ENCODE data around the gene GATAD1. TPM values are rescaled to one million over a fixed set of nuclear protein-coding genes. Genes with fewer than 3 reads are reported as not detected.
A peak's percentile ranks its signal among the peaks of the same experiment; 100 is the strongest.
"Not testable (repeated sequence)": the region's sequence is repeated elsewhere in the genome, so short reads cannot be mapped to it uniquely, and the experiment has no call there.

The GATAD1 gene
- total RNA-seq, 2 experiments from 2014 or later: 13.8 to 14.3 TPM

GRCh38 chr7:92421676-92422435, 25.4 kb upstream of the GATAD1 start:
- no peaks in the 10 kb centered on the region for H3K9me3 Mint-ChIP-seq
- DNase-seq: no peak
- CTCF ChIA-PET: interaction anchor here (1.0 to 6.0 kb wide), 5 partner anchors 9 to 25 kb away, joined by 3 to 49 read pairs (median 3); partner anchors contain the start of gene GATAD1
- no peaks in the 10 kb centered on the region for H3K36me3 Mint-ChIP-seq (ENCODE audit: low read depth)
- no peak overlapping the region for H3K27ac Mint-ChIP-seq
- POLR2A ChIA-PET: interaction anchor here (1.1 kb wide), 1 partner anchor 25 kb away, joined by 3 read pairs; the partner anchor contains the start of gene GATAD1
- peaks cover 4% of the 10 kb centered on the region for H3K27me3 Mint-ChIP-seq
- H3K4me1 Mint-ChIP-seq: peaks cover 17% of the 10 kb centered on the region
- no peak overlapping the region for H3K4me3 Mint-ChIP-seq

GRCh38 chr7:92422926-92423325, 24.4 kb upstream of the GATAD1 start:
- POLR2A ChIA-PET: interaction anchor here (1.1 kb wide), 1 partner anchor 24 kb away, joined by 3 read pairs; the partner anchor contains the start of gene GATAD1
- CTCF ChIA-PET: interaction anchor here (1.0 to 6.0 kb wide), 3 partner anchors 12 to 178 kb away, joined by 3 to 49 read pairs (median 5); partner anchors contain the start of gene GATAD1
- Mint-ChIP-seq H3K9me3 (no peaks in the 10 kb centered on the region), H3K27me3 (peaks cover 8% of the 10 kb centered on the region), H3K4me3 (no peak overlapping the region), H3K27ac (no peak overlapping the region), H3K4me1 (peaks cover 17% of the 10 kb centered on the region), H3K36me3 (ENCODE audit: low read depth) (no peaks in the 10 kb centered on the region)
- no peak for DNase-seq

DNA sequence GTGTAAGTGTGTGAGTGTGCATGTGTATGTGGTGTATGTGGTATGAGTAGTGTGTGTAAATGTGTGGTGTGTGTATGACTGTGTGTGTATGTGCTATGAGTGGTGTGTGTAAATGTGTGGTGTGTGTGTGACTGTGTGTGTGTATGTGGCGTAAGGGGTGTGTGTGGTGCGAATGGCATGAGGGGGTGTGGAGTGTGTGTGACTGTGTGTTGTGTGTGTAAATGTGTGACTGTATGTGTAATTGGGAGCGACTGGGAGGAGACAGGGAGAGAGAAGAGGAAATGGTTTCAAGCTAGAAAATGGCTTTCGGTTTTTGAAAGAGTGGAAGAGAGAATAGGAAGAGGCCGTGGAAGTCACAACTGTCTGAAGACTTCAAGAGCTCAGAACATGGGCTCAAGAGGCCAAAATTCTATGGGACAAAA, 23.6 kb upstream of the GATAD1 start:
- Mint-ChIP-seq H3K4me1 (peaks cover 17% of the 10 kb centered on the region), H3K4me3 (peak overlapping the region; percentile 11), H3K27ac (no peak overlapping the region), H3K9me3 (no peaks in the 10 kb centered on the region), H3K36me3 (ENCODE audit: low read depth) (no peaks in the 10 kb centered on the region), H3K27me3 (peaks cover 8% of the 10 kb centered on the region)
- no peak for DNase-seq
- CTCF ChIA-PET: interaction anchor here (1.0 to 6.0 kb wide), 5 partner anchors 10 to 293 kb away, joined by 3 to 49 read pairs (median 4); partner anchors contain the start of gene GATAD1
- POLR2A ChIA-PET: no interaction called here

DNA sequence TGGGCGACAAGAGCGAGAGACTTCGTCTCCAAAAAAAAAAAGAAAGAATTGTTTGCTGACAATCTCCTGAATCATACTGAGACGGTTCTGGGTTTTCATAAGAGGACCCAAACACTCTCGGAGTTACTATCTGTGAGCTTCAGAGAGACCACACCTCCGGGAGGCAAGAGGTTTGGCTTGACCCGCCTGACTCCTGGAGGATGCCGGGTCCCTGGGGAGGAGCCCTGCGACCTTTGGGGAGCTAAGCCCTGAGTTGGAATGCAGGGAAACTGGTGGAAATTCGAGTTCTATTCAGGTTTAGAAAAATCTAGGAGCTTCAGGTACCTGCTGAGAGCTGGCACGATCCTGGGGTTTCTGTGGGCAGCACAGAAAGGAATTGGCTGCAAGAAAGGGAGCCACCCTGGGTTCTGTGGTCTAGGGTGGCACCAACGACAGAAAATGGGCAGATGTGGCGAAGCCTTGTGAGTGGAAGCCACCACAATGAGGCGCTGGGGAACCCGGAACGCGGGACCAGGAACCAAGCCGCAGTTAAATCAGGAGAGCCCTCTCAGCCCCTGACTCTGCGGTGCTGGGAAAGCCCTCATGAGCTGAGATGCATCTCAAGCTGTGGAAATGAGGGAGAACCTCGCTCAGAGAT, 21.9 kb upstream of the GATAD1 start:
- Mint-ChIP-seq H3K27ac (no peak overlapping the region), H3K27me3 (peaks cover 8% of the 10 kb centered on the region), H3K36me3 (ENCODE audit: low read depth) (no peaks in the 10 kb centered on the region), H3K4me3 (peak overlapping the region; percentile 53), H3K9me3 (no peaks in the 10 kb centered on the region), H3K4me1 (peaks cover 24% of the 10 kb centered on the region)
- POLR2A ChIA-PET: no interaction called here
- CTCF ChIA-PET: interaction anchor here (0.6 to 6.0 kb wide), 4 partner anchors 9 to 1280 kb away, joined by 3 to 49 read pairs (median 6); partner anchors contain the start of gene GATAD1
- DNase-seq: no peak

DNA sequence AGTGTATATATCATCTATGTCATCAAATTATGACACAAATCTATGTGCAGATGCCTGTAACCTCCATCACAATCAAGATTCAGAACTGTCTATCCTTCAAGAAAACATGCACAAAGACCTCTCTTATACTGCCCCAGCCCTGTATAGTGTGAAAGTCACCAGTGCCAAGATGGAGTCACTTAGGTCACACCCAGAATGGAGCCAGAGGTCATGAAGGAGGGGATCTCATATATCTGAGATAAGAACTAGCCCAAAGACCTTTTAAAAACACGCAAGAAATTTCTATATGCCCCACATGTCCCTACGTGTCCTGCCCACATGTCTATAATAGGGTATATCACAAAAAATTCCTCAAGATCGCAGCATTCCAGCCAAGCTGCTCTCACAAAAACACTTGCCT, 20.1 kb upstream of the GATAD1 start:
- DNase-seq: no peak
- peaks cover 24% of the 10 kb centered on the region for H3K4me1 Mint-ChIP-seq
- POLR2A ChIA-PET: no interaction called here

DNA sequence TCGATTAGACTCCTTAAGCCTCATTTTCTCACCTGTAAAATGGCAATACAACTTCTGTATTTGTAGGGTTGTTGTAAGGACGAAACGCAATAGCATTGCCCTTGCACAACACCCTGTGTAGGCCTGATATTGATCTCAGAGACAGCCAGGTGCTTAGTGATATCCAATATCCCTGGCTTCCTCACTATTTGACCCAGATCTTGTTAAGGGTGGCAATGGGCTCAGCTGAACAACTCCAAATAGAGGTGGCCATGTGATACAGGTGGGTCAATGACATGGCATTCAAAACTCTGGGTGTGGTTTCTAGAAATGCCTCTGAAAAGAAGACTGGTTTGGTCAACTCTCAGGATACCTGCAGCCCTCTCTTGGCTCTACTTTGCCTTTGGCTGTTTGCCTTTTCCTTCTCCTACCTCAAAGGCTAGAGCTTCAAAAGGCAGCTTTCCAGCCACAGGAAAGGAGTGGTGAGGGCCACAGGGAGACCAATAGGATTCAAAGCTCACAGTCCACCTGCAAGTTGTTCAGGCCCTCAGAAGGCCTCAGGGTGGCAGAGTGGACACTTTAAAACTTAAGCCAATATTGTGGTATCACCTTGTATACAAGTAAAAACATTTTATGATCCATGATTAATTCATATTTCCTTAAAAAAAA, 14.9 kb upstream of the GATAD1 start:
- no peaks in the 10 kb centered on the region for H3K36me3 Mint-ChIP-seq (ENCODE audit: low read depth)
- no peak overlapping the region for H3K4me3 Mint-ChIP-seq
- no peak for DNase-seq
- no peak overlapping the region for H3K27ac Mint-ChIP-seq
- no peaks in the 10 kb centered on the region for H3K9me3 Mint-ChIP-seq
- POLR2A ChIA-PET: no interaction called here
- peaks cover 6% of the 10 kb centered on the region for H3K4me1 Mint-ChIP-seq
- no peaks in the 10 kb centered on the region for H3K27me3 Mint-ChIP-seq
- CTCF ChIA-PET: interaction anchor here (1.5 kb wide), 1 partner anchor 15 kb away, joined by 5 read pairs; the partner anchor contains the start of gene GATAD1

More for the DNA sequence above, 20.1 kb upstream of the GATAD1 start:
- Mint-ChIP-seq H3K27ac (no peak overlapping the region), H3K27me3 (peaks cover 8% of the 10 kb centered on the region), H3K4me3 (no peak overlapping the region), H3K36me3 (ENCODE audit: low read depth) (no peaks in the 10 kb centered on the region), H3K9me3 (no peaks in the 10 kb centered on the region)
- CTCF ChIA-PET: interaction anchor here (1.5 kb wide), 1 partner anchor 154 kb away, joined by 3 read pairs; no protein-coding TSS in a partner anchor

DNA sequence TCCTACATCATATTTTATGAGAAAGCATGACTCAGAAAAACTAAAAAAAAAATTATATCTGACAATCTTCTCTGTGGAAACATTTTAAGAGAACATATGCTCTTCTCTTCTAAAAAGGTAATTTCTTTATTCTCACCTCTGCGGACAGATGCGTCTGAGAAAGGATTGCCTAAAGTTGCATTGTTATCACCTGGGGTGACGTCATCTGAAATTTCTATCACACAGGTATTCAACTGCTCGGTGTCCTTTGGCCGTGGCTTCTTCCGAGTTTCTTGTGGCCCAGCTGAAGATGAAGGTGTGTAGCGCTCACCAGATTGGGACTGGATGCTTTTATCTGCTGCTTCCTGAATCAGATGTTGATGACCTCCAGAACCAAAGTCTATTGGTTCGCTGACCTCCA, 14.3 kb upstream of the GATAD1 start:
- H3K9me3 Mint-ChIP-seq: no peaks in the 10 kb centered on the region
- no peak for DNase-seq
- no peaks in the 10 kb centered on the region for H3K36me3 Mint-ChIP-seq (ENCODE audit: low read depth)
- CTCF ChIA-PET: interaction anchor here (1.5 kb wide), 1 partner anchor 14 kb away, joined by 5 read pairs; the partner anchor contains the start of gene GATAD1
- H3K27ac Mint-ChIP-seq: no peak overlapping the region
- H3K27me3 Mint-ChIP-seq: no peaks in the 10 kb centered on the region
- no peak overlapping the region for H3K4me3 Mint-ChIP-seq
- H3K4me1 Mint-ChIP-seq: peaks cover 6% of the 10 kb centered on the region
- POLR2A ChIA-PET: no interaction called here

DNA sequence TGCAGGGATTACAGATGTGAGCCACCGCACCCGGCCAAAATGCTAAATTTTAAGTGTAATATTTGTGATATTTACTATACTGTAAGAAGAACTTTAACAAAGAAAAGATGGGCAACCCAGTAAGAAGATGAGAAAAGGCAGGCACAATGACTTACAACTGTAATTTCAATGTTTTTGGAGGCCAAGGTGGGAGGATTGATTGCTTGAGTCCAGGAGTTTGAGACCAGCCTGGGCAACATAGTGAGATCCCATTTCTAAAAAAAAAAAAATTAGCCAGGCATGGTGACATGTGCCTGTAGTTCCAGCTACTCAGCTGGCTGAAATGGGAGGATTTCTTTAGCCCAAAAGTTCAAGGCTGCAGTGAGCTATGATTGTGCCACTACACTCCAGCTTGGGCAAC, 11.7 kb upstream of the GATAD1 start:
- H3K4me1 Mint-ChIP-seq: no peaks in the 10 kb centered on the region
- no peaks in the 10 kb centered on the region for H3K9me3 Mint-ChIP-seq
- CTCF ChIA-PET: interaction anchor here (0.7 kb wide), 1 partner anchor 15 kb away, joined by 5 read pairs; no protein-coding TSS in a partner anchor
- H3K4me3 Mint-ChIP-seq: no peak overlapping the region
- POLR2A ChIA-PET: no interaction called here
- no peaks in the 10 kb centered on the region for H3K36me3 Mint-ChIP-seq (ENCODE audit: low read depth)
- H3K27me3 Mint-ChIP-seq: no peaks in the 10 kb centered on the region
- H3K27ac Mint-ChIP-seq: no peak overlapping the region
- no peak for DNase-seq

GRCh38 chr7:92436612-92437445, 10.5 kb upstream of the GATAD1 start:
- ChIA-PET POLR2A (no interaction called here), CTCF (interaction anchor here (1.0 to 1.7 kb wide), 2 partner anchors 10 to 12 kb away, joined by 3 read pairs; partner anchors contain the start of gene GATAD1)
- Mint-ChIP-seq H3K36me3 (ENCODE audit: low read depth) (no peaks in the 10 kb centered on the region), H3K4me1 (no peaks in the 10 kb centered on the region), H3K27ac (no peak overlapping the region), H3K9me3 (no peaks in the 10 kb centered on the region), H3K4me3 (no peak overlapping the region), H3K27me3 (no peaks in the 10 kb centered on the region)
- no peak for DNase-seq

DNA sequence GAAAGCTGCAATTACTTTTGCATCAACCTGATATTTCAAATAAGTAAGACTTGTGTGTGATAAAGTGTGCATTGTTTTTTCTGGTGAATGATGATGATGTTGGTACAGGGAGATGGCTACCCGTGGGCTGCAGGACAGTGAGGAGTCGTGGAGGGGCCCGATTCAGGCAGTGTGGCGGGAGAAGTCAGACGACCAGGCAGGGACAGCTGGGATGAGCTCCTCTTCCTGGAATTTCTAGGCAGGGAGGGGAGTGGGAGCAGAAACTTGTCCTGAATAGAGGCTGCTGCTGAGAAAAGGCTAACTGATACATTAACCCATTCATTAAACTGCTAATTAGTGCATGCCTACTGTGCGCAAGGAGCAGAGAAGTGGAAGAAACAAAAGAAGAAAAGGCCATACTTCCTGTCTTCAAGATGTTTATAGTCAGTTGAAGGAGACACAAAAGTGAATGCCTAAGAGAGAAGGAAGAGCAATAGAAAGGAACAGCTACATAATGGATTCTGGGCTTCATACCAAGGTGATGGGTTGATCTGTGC, 9.3 kb upstream of the GATAD1 start:
- no peak overlapping the region for H3K27ac Mint-ChIP-seq
- no peaks in the 10 kb centered on the region for H3K36me3 Mint-ChIP-seq (ENCODE audit: low read depth)
- no peak overlapping the region for H3K4me3 Mint-ChIP-seq
- ChIA-PET POLR2A (no interaction called here), CTCF (interaction anchor here (0.7 to 1.7 kb wide), 3 partner anchors 9 to 10 kb away, joined by 3 read pairs; partner anchors contain the start of gene GATAD1)
- DNase-seq: no peak
- H3K9me3 Mint-ChIP-seq: no peaks in the 10 kb centered on the region
- H3K4me1 Mint-ChIP-seq: no peaks in the 10 kb centered on the region
- H3K27me3 Mint-ChIP-seq: no peaks in the 10 kb centered on the region

- H3K4me3 Mint-ChIP-seq; H3K9me3 Mint-ChIP-seq; CTCF ChIA-PET; H3K36me3 Mint-ChIP-seq (ENCODE audit: low read depth); H3K4me1 Mint-ChIP-seq; H3K27me3 Mint-ChIP-seq; DNase-seq; H3K27ac Mint-ChIP-seq; POLR2A ChIA-PET: not testable (repeated sequence)
Observed at GRCh38 chr7:92442720-92443119, 4.6 kb upstream of the GATAD1 start.
